H9 (cell line): ENCODE data around the gene INPP5F. TPM values are rescaled to one million over a fixed set of nuclear protein-coding genes. Genes with fewer than 3 reads are reported as not detected.

Experiments used
- DNase-seq: peaks from one replicate; pipeline ENCODE4 v3.0.0-alpha.2; 2017
- H2AFZ ChIP-seq: one replicate; pipeline ENCODE4 v1.6.1; 2013; ENCODE audit warnings: mild to moderate bottlenecking, low read length, control low read depth, moderate library complexity
- H2AK5ac ChIP-seq: 2 replicates; pipeline ENCODE4 v1.6.1; 2013; ENCODE audit warnings: low read length, control low read depth, mixed read lengths; ENCODE audit not compliant: insufficient read length
- H2BK120ac ChIP-seq: one replicate; pipeline ENCODE4 v1.6.1; 2013; ENCODE audit warnings: low read depth, mild to moderate bottlenecking, low read length, control low read depth, inconsistent platforms; ENCODE audit not compliant: poor library complexity, severe bottlenecking
- H2BK12ac ChIP-seq: 2 replicates; pipeline ENCODE4 v1.6.1; 2013; ENCODE audit warnings: low read length, control low read depth, mixed read lengths, low read depth; ENCODE audit not compliant: insufficient read length
- H2BK15ac ChIP-seq: 2 replicates; pipeline ENCODE4 v1.6.1; 2013; ENCODE audit warnings: low read depth, low read length, control low read depth
- H2BK20ac ChIP-seq: one replicate; pipeline ENCODE4 v1.6.1; 2013; ENCODE audit warnings: low read depth, mild to moderate bottlenecking, low read length, control low read depth, inconsistent platforms; ENCODE audit not compliant: poor library complexity, severe bottlenecking
- H2BK5ac ChIP-seq: 2 replicates; pipeline ENCODE4 v1.6.1; 2013; ENCODE audit warnings: low read length, control low read depth, mixed read lengths; ENCODE audit not compliant: insufficient read length
- H3K14ac ChIP-seq: 2 replicates; pipeline ENCODE4 v1.6.1; 2013; ENCODE audit warnings: low read length, control low read depth; ENCODE audit not compliant: insufficient read depth
- H3K18ac ChIP-seq: 2 replicates; pipeline ENCODE4 v1.6.1; 2013; ENCODE audit warnings: low read depth, mild to moderate bottlenecking, mixed read lengths, low read length, control low read depth; ENCODE audit not compliant: insufficient read length
- H3K23ac ChIP-seq: 2 replicates; pipeline ENCODE4 v1.6.1; 2013; ENCODE audit warnings: low read length, control low read depth, mixed read lengths, low read depth; ENCODE audit not compliant: insufficient read length
- H3K23me2 ChIP-seq: 2 replicates; pipeline ENCODE4 v1.6.1; 2013; ENCODE audit warnings: low read depth, mild to moderate bottlenecking, mixed read lengths, low read length, control low read depth; ENCODE audit not compliant: insufficient read length, poor library complexity, severe bottlenecking
- H3K27ac ChIP-seq: 2 replicates; pipeline ENCODE4 v1.5.1; 2013; ENCODE audit warnings: low read length, control low read depth, mixed read lengths, low read depth; ENCODE audit not compliant: insufficient read length
- H3K27me3 ChIP-seq: 2 replicates; pipeline ENCODE4 v1.6.1; 2013; ENCODE audit warnings: low read length, control low read depth, inconsistent platforms; ENCODE audit not compliant: insufficient read depth
- H3K4ac ChIP-seq: 2 replicates; pipeline ENCODE4 v1.6.1; 2013; ENCODE audit warnings: low read depth, mild to moderate bottlenecking, control low read depth, inconsistent platforms, low read length, moderate library complexity
- H3K4me1 ChIP-seq: 2 replicates; pipeline ENCODE4 v1.6.1; 2013; ENCODE audit warnings: low read length, control low read depth, inconsistent platforms; ENCODE audit not compliant: insufficient read depth
- H3K4me2 ChIP-seq: 2 replicates; pipeline ENCODE4 v1.6.1; 2013; ENCODE audit warnings: low read length, control low read depth, mixed read lengths; ENCODE audit not compliant: insufficient read length, insufficient read depth
- H3K56ac ChIP-seq: 2 replicates; pipeline ENCODE4 v1.6.1; 2013; ENCODE audit warnings: low read depth, mild to moderate bottlenecking, mixed read lengths, low read length, control low read depth; ENCODE audit not compliant: insufficient read length
- H3K79me1 ChIP-seq: 2 replicates; pipeline ENCODE4 v1.6.1; 2013; ENCODE audit warnings: low read depth, mild to moderate bottlenecking, moderate library complexity, low read length, control low read depth, inconsistent platforms; ENCODE audit not compliant: insufficient read depth, poor library complexity, severe bottlenecking
- H3K79me2 ChIP-seq: 2 replicates; pipeline ENCODE4 v1.6.1; 2013; ENCODE audit warnings: low read length, control low read depth, inconsistent platforms; ENCODE audit not compliant: insufficient read depth
- H3K9ac ChIP-seq: 2 replicates; pipeline ENCODE4 v1.6.1; 2013; ENCODE audit warnings: low read length, control low read depth, mixed read lengths; ENCODE audit not compliant: insufficient read length; ENCODE audit errors: extremely low read depth
- H3K9me3 ChIP-seq: one replicate; pipeline ENCODE4 v1.6.1; 2013; ENCODE audit warnings: low read depth, low read length, inconsistent platforms; ENCODE audit not compliant: control insufficient read depth
- H3T11ph ChIP-seq: one replicate; pipeline ENCODE4 v1.6.1; 2013; ENCODE audit warnings: mild to moderate bottlenecking, low read length, control low read depth, inconsistent platforms
- H4K20me1 ChIP-seq: one replicate; pipeline ENCODE4 v1.6.1; 2013; ENCODE audit not compliant: control insufficient read depth, insufficient read length, insufficient read depth
- H4K5ac ChIP-seq: 2 replicates; pipeline ENCODE4 v1.6.1; 2013; ENCODE audit warnings: low read depth, mild to moderate bottlenecking, mixed read lengths, low read length, control low read depth; ENCODE audit not compliant: insufficient read length
- H4K8ac ChIP-seq: replicated peaks from 2 replicates; pipeline ENCODE4 v1.6.1; 2013; ENCODE audit warnings: low read length, control low read depth, mixed read lengths, low read depth; ENCODE audit not compliant: insufficient read length
- H4K91ac ChIP-seq: 2 replicates; pipeline ENCODE4 v1.6.1; 2013; ENCODE audit warnings: low read depth, mild to moderate bottlenecking, moderate library complexity, mixed read lengths, low read length, control low read depth; ENCODE audit not compliant: insufficient read length
- H3K27ac Mint-ChIP-seq, 3 experiments: 2 replicates in 2 of 3; 3 replicates in 1 of 3; pipeline ENCODE4 v1.8.0; 2020 to 2021; ENCODE audit warnings: mixed read lengths in 3 of 3, mild to moderate bottlenecking in 1 of 3, moderate library complexity in 1 of 3
- H3K27me3 Mint-ChIP-seq: 2 replicates; pipeline ENCODE4 v1.8.0; 2021; ENCODE audit warnings: low read depth, mild to moderate bottlenecking, moderate library complexity, mixed read lengths
- H3K36me3 Mint-ChIP-seq, 3 experiments: 2 replicates in 2 of 3; 3 replicates in 1 of 3; pipeline ENCODE4 v1.8.0; 2020 to 2021; ENCODE audit warnings: low read depth in 3 of 3, mixed read lengths in 3 of 3; ENCODE audit not compliant: insufficient read depth in 1 of 3
- H3K4me1 Mint-ChIP-seq, 2 experiments: 2 replicates each; pipeline ENCODE4 v1.8.0; 2020; ENCODE audit warnings: mixed read lengths in 2 of 2
- H3K4me3 Mint-ChIP-seq, 2 experiments: 2 replicates in 1 of 2; 3 replicates in 1 of 2; pipeline ENCODE4 v1.8.0; 2020 to 2021; ENCODE audit warnings: mild to moderate bottlenecking in 2 of 2, mixed read lengths in 2 of 2, moderate library complexity in 1 of 2
- H3K9me3 Mint-ChIP-seq, 2 experiments: 2 replicates in 1 of 2; 3 replicates in 1 of 2; pipeline ENCODE4 v1.8.0; 2020; ENCODE audit warnings: mild to moderate bottlenecking in 2 of 2, mixed read lengths in 2 of 2, moderate library complexity in 1 of 2
- CTCF ChIP-seq: fragments of 200-600 bp; sonication (generic); conservative IDR thresholded peaks from 3 replicates; pipeline ENCODE4 v1.8.0; 2021; ENCODE audit warnings: antibody characterized with exemption, mild to moderate bottlenecking
- WGBS: extraction: QIAGEN DNeasy Blood & Tissue Kit; methylation state at CpG from one replicate; pipeline ENCODE4 v1.1.7; 2013; ENCODE audit warnings: missing lambda C conversion rate, low lambda C conversion rate, mixed read lengths; ENCODE audit not compliant: insufficient read length; ENCODE audit errors: extremely low coverage; 5-methylcytosine and 5-hydroxymethylcytosine counted together
- total RNA-seq: library from RNA; stranded (reverse); gene quantifications from 2 replicates; pipeline ENCODE4 v1.2.1, GENCODE V29; 2021

Gene INPP5F
- total RNA-seq, 1 experiment from 2014 or later: 108 TPM

GRCh38 chr10:119747940-119748339, 22.1 kb downstream of the INPP5F start:
- Histone ChIP-seq H4K20me1 (peaks cover 3% of the 10 kb centered on the region), H3K27me3 (no peaks in the 10 kb centered on the region), H2AFZ (no peak overlapping the region), H3K56ac (no peak overlapping the region), H3K27ac (no peak overlapping the region), H3K9me3 (no peaks in the 10 kb centered on the region), H2BK5ac (no peak overlapping the region), H4K91ac (no peak overlapping the region), H2BK120ac (no peak overlapping the region), H2AK5ac (no peak overlapping the region), H3K4ac (no peak overlapping the region), H2BK15ac (no peak overlapping the region), H3K14ac (no peak overlapping the region; the same call in 1 of the 2 replicates), H3K79me2 (no peaks in the 10 kb centered on the region), H3K23ac (no peak overlapping the region), H2BK12ac (no peak overlapping the region), H3K9ac (no peak overlapping the region), H3K79me1 (no peaks in the 10 kb centered on the region), H4K8ac (no peak overlapping the region), H3K4me2 (no peak overlapping the region), H3T11ph (no peak overlapping the region), H4K5ac (no peak overlapping the region), H3K18ac (no peak overlapping the region), H3K4me1 (no peaks in the 10 kb centered on the region), H3K23me2 (no peaks in the 10 kb centered on the region), H2BK20ac (no peak overlapping the region)
- Mint-ChIP-seq H3K36me3 (peaks cover 8 to 19% (median 9%) of the 10 kb centered on the region in 3 experiments), H3K4me1 (peaks cover 16 to 25% of the 10 kb centered on the region in 2 experiments), H3K4me3 (no peak overlapping the region), H3K27ac (0 out of 7 replicates have a peak overlapping the region, but pooled peaks of 1 of the 3 experiments have one; percentile 34), H3K9me3 (peaks cover 5 to 6% of the 10 kb centered on the region in 2 experiments; a peak in 3 of 5 replicates), H3K27me3 (no peaks in the 10 kb centered on the region)
- no peak for TF ChIP-seq CTCF
- WGBS: no CpG with 5 or more reads among the region's 12 CpGs
- DNase-seq: no peak
